ENCODE measurements around the gene BMPER.

The BMPER gene

DNA sequence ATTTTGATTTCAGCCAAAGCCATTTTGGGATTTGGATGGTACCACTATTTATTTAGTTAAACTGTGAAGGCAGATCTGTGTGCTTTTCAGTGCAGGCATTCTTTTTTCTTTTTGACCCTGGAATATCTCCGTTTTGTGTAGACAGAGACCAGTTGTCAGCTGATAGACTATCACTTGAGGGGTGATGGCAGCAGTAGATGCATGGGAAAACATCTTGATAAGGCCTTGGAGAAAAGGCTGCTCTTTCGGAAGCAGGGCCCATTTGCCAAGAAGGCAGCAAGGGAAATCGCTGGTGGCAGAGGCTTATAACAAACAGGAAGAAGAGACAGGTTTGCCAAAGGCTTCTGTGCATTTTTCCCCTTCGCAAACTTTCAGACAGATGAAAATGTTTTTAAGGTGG is 2.6 kb upstream of the BMPER start:
- TF ChIP-seq ZFX (IDR thresholded peaks at IDR 0.05) = no peak
- no peak overlapping the region for H3K27ac ChIP-seq

DNA sequence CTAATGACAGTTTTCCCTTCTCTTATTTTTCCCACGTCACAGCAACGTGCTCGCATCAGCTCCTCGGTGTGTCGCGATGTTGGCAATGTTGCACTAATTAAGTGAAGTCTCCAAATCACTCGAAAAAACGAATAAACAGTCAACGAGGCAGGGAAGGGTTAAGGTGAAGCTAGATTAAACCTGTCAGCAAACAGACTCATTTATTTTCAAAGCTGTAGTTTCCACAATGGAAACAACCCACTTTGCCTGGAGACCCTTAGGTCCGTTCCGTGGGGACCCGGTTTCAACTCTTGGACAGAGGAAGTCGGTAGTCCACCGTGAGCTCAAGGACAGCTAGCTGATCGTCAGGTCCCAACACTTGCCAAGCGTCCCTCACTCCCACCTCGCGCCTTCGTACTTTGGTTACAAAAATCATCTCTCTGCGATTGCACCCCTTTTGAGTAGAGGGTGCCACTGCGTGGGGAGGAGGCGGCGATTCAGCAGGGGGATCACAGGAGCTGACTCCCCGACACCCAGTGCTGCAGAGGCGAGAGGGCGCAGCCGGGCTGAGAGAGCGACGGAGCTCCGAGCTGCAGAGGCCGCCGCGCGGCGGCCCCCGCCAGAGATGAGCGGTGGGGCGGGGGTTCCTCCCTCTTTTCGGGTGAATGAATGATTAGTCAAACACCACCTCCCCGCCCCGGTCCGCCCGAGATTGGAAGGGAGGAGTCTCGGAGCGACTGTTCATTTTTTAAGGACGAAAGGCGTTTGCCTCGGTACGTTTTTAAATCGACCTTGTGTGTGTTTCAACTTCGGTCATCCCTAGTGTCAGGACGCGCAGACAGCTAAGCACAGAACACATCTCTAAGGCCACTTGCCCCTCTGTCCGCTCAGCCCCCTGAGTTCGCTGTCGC is 1.3 kb upstream of the BMPER start:
- H3K27ac ChIP-seq = no peak overlapping the region
- TF ChIP-seq ZFX (IDR thresholded peaks at IDR 0.05) = no peak
- TF ChIP-seq, protein P1, sequence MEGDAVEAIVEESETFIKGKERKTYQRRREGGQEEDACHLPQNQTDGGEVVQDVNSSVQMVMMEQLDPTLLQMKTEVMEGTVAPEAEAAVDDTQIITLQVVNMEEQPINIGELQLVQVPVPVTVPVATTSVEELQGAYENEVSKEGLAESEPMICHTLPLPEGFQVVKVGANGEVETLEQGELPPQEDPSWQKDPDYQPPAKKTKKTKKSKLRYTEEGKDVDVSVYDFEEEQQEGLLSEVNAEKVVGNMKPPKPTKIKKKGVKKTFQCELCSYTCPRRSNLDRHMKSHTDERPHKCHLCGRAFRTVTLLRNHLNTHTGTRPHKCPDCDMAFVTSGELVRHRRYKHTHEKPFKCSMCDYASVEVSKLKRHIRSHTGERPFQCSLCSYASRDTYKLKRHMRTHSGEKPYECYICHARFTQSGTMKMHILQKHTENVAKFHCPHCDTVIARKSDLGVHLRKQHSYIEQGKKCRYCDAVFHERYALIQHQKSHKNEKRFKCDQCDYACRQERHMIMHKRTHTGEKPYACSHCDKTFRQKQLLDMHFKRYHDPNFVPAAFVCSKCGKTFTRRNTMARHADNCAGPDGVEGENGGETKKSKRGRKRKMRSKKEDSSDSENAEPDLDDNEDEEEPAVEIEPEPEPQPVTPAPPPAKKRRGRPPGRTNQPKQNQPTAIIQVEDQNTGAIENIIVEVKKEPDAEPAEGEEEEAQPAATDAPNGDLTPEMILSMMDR (conservative IDR thresholded peaks at IDR 0.05) = no peak

DNA sequence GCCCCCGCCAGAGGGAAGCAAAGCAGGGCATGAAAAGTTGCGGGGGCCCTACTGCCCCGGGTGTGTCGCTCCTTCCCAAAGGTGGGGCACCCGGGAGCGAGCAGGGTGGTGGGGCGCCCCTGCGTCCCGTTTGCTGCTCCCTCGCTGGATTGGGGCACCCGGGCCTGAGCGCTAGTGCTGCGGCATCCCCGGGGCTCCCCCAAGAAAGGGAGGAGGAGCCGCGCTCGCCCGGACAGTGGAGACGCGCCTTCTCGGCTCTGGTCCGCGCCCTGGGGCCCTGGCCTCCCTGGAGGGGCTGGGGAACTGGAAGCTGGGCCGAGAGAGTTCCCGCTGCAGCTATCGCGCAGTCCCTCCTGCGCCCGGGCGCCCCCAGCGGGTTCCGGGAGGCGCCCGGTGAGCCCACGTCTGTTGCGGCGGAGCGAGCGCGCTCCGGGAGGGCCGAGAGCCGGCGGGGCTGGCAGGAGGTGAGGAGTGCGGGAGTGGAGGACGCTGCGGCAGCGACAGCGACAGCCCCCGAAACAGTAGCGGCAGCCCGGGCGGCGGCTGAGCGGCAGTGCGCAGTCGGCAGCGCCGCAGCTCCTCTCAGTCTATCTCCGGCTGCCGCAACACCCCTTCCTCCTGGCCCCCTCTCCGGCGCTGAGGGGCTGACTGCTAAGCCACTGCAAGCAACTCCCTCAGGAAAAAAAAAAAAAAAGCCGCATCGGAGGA is 504 bp upstream of the BMPER start:
- no peak overlapping the region for H3K27ac ChIP-seq

DNA sequence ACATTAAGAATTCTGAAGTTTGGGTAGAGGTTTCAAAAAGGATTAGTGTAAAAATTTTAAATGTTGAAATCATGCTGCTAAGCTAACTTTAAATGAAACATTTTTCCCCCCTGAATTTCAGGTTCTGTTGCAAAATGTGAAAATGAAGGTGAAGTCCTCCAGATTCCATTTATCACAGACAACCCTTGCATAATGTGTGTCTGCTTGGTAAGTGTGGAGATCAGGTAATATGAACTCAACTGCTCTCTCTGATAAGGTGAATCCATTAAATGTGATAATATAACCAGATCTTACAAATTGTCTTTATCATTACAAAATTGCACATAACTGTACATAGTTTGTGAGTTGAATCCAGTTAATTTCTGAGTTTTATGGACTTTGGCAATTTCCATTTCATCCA is 1.4 kb downstream of the BMPER start:
- TF ChIP-seq, protein P1 (conservative IDR thresholded peaks at IDR 0.05) = no peak
- no peak for TF ChIP-seq ZFX (IDR thresholded peaks at IDR 0.05)
- H3K27ac ChIP-seq = no peak overlapping the region

More for the DNA sequence above, 504 bp upstream of the BMPER start:
- no peak for TF ChIP-seq ZFX (IDR thresholded peaks at IDR 0.05)
- TF ChIP-seq, protein P1 (conservative IDR thresholded peaks at IDR 0.05) = no peak

DNA sequence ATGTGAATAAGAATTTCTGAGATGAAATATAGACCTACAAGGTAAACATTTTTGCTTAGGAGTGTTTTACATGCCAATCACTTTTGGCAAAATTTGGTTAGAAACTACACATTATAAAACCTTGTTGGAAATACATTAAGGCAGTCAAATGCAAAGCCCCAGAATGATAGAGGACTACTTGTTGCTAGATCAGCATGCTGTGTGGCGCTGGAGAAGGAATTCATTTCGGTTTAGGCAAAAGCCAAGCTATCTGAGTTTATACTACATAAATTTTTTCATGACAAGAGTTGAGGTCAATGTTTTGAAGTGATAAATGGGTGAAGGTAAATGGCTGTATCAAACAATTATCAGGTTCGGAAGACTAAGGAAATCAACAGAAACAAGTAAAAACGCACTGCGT is 2.3 kb downstream of the BMPER start:
- TF ChIP-seq, protein P1 (conservative IDR thresholded peaks at IDR 0.05) = no peak
- TF ChIP-seq ZFX (IDR thresholded peaks at IDR 0.05) = no peak
- H3K27ac ChIP-seq = no peak overlapping the region

DNA sequence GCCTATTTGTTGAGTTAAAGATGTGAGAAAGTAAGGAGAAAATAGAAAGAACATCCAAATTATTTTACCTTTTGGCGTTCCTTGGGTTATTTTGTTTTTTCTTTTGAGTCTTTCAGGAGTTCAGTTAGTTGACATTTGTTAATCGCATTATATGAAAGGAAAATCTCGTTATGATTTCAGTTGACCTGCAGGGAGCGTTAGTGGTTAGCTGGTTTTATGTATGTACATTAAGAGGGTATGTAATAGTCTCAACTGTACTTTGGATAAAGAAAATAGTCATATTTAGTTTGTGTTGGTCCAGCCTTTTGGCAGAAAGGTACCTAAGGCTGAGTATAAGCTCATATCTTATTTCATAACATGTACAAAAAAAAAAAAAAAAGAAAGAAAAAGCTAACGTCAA is 4.0 kb downstream of the BMPER start:
- TF ChIP-seq, protein P1 (conservative IDR thresholded peaks at IDR 0.05) = no peak; the same call in 1 of the 2 replicates
- no peak for TF ChIP-seq ZFX (IDR thresholded peaks at IDR 0.05)

DNA sequence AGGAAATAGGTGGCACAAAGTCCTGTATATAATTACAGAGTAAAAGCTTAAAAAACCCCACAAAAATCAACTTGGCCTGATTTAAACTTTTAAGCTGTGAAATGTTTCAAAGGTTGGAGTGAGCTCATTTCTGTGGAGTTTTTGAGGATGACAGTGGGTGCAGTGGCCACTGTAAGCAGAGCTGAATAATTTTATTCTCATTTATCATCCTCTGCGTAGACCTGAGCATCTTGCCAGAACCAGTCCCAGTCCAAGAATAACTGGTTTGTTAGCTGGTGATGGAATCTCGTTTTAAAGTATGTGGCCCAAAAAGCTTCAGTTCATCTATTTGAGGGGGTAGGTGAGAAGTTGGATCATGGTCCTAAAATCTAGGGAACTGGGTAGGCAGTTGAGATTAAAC is 4.4 kb downstream of the BMPER start:
- H3K27ac ChIP-seq = no peak overlapping the region
- TF ChIP-seq, protein P1 (conservative IDR thresholded peaks at IDR 0.05) = no peak
- no peak for TF ChIP-seq ZFX (IDR thresholded peaks at IDR 0.05)

More for the DNA sequence above, 4.0 kb downstream of the BMPER start:
- no peak overlapping the region for H3K27ac ChIP-seq
